A673 (cell line): ENCODE measurements around the gene FAM169A.

Experiments used
- CTCF ChIP-seq: fragments of 300-800, 200-600 bp; sonication (generic); conservative IDR thresholded peaks from 2 replicates; pipeline ENCODE4 v1.5.1; 2017; ENCODE audit warnings: low read depth, mild to moderate bottlenecking, antibody characterized with exemption, low read length, moderate library complexity, mixed read lengths
- EZH2 ChIP-seq: fragments of 200-600 bp; sonication (generic); IDR thresholded peaks from 2 replicates; pipeline ENCODE4 v1.6.1; 2017; ENCODE audit warnings: borderline replicate concordance, low read depth, mild to moderate bottlenecking, mixed read lengths, antibody characterized with exemption, low read length; ENCODE audit not compliant: poor library complexity, severe bottlenecking

GRCh38 chr5:74863726-74864125, 2.5 kb downstream of the FAM169A start:
- TF ChIP-seq CTCF: no peak
- no peak for TF ChIP-seq EZH2
